NCI-H128 (cell line): Measurements from ENCODE around the gene MICAL2.

Experiments used
- DNase-seq: peaks from one replicate; lab custom pipeline; 2025; ENCODE audit not compliant: unreplicated experiment; lab: John Stamatoyannopoulos, UW

The MICAL2 gene

GRCh38 chr11:12155696-12156095 lies 45.3 kb downstream of the MICAL2 start:
- no peak for DNase-seq

GRCh38 chr11:12156301-12157140 lies 46.1 kb downstream of the MICAL2 start:
- DNase-seq = no peak

GRCh38 chr11:12157241-12157661 lies 46.9 kb downstream of the MICAL2 start:
- DNase-seq = no peak

- DNase-seq = no peak
Observed at GRCh38 chr11:12158909-12159308, 48.5 kb downstream of the MICAL2 start.

- DNase-seq = no peak
Observed at GRCh38 chr11:12159351-12160099, 49.1 kb downstream of the MICAL2 start.

- DNase-seq = no peak
Observed at GRCh38 chr11:12160231-12160630, 49.8 kb downstream of the MICAL2 start.

GRCh38 chr11:12160680-12161079 lies 50.3 kb downstream of the MICAL2 start:
- DNase-seq = peak; percentile 14

- no peak for DNase-seq
Observed at GRCh38 chr11:12161137-12161536, 50.7 kb downstream of the MICAL2 start.

- no peak for DNase-seq
Observed at GRCh38 chr11:12161603-12162350, 51.4 kb downstream of the MICAL2 start.

- DNase-seq = no peak
Observed at GRCh38 chr11:12162652-12163051, 52.3 kb downstream of the MICAL2 start.

- DNase-seq = no peak
Observed at GRCh38 chr11:12163181-12163941, 53.0 kb downstream of the MICAL2 start.

GRCh38 chr11:12164061-12165014 lies 53.9 kb downstream of the MICAL2 start:
- no peak for DNase-seq

- DNase-seq = no peak
Observed at GRCh38 chr11:12165237-12165875, 55.0 kb downstream of the MICAL2 start.

- no peak for DNase-seq
Observed at GRCh38 chr11:12166299-12167060, 56.1 kb downstream of the MICAL2 start.

GRCh38 chr11:12167061-12168000 lies 56.9 kb downstream of the MICAL2 start:
- no peak for DNase-seq

- no peak for DNase-seq
Observed at GRCh38 chr11:12168114-12168513, 57.7 kb downstream of the MICAL2 start.

GRCh38 chr11:12169822-12170221 lies 59.4 kb downstream of the MICAL2 start:
- no peak for DNase-seq
